Measurements from ENCODE around the gene SPATS2L.

The SPATS2L gene

GRCh38 chr2:200302940-200303727, 3.4 kb upstream of the SPATS2L start:
- Histone ChIP-seq H3K27ac (ENCODE audit: low read depth, low read length) (no peak overlapping the region), H3K9me2 (replicated peaks; ENCODE audit: insufficient read depth, low read length) (no peaks in the 10 kb centered on the region), H2AFZ (ENCODE audit: low read depth, low read length, severe bottlenecking) (no peak overlapping the region)

GRCh38 chr2:200305797-200306195, 697 bp upstream of the SPATS2L start:
- Histone ChIP-seq H3K79me2 (ENCODE audit: insufficient read depth, low read length) (no peaks in the 10 kb centered on the region), H3K9ac (ENCODE audit: low read length) (no peak overlapping the region), H2AFZ (ENCODE audit: low read depth, low read length, severe bottlenecking) (no peak overlapping the region), H3F3A (ENCODE audit: insufficient read depth) (no peaks in the 10 kb centered on the region), H3K9me3 (ENCODE audit: insufficient read depth, low read length) (no peaks in the 10 kb centered on the region), H3K27ac (ENCODE audit: low read depth, low read length) (no peak overlapping the region), H3K4me3 (ENCODE audit: insufficient read depth, low read length, poor library complexity, severe bottlenecking) (no peak overlapping the region), H3K9me2 (replicated peaks; ENCODE audit: insufficient read depth, low read length) (no peaks in the 10 kb centered on the region), H3K36me3 (ENCODE audit: low read length) (no peaks in the 10 kb centered on the region), H4K20me1 (ENCODE audit: low read depth, low read length) (no peaks in the 10 kb centered on the region), H3K27me3 (ENCODE audit: low read length) (no peaks in the 10 kb centered on the region), H3K4me2 (ENCODE audit: low read depth, low read length, poor library complexity, severe bottlenecking) (peak overlapping the region; percentile 23)
- no peak for TF ChIP-seq CTCF (IDR thresholded peaks at IDR 0.05; ENCODE audit: insufficient read depth, low read length, poor library complexity, severe bottlenecking)
- no peak for TF ChIP-seq EZH2phosphoT487 (conservative IDR thresholded peaks at IDR 0.05; ENCODE audit: low read length)

More at GRCh38 chr2:200302940-200303727, 3.4 kb upstream of the SPATS2L start:
- H3K4me2 ChIP-seq (ENCODE audit: low read depth, low read length, poor library complexity, severe bottlenecking) = no peak overlapping the region
- H4K20me1 ChIP-seq (ENCODE audit: low read depth, low read length) = no peaks in the 10 kb centered on the region
- no peaks in the 10 kb centered on the region for H3K27me3 ChIP-seq (ENCODE audit: low read length)
- H3K79me2 ChIP-seq (ENCODE audit: insufficient read depth, low read length) = no peaks in the 10 kb centered on the region
- H3K36me3 ChIP-seq (ENCODE audit: low read length) = no peaks in the 10 kb centered on the region
- H3F3A ChIP-seq (ENCODE audit: insufficient read depth) = no peaks in the 10 kb centered on the region
- H3K9ac ChIP-seq (ENCODE audit: low read length) = no peak overlapping the region
- no peak overlapping the region for H3K4me3 ChIP-seq (ENCODE audit: insufficient read depth, low read length, poor library complexity, severe bottlenecking)
- TF ChIP-seq CTCF (IDR thresholded peaks at IDR 0.05; ENCODE audit: insufficient read depth, low read length, poor library complexity, severe bottlenecking) (no peak), EZH2phosphoT487 (conservative IDR thresholded peaks at IDR 0.05; ENCODE audit: low read length) (no peak)
- no peaks in the 10 kb centered on the region for H3K9me3 ChIP-seq (ENCODE audit: insufficient read depth, low read length)

GRCh38 chr2:200306931-200307723, 634 bp downstream of the SPATS2L start:
- TF ChIP-seq EZH2phosphoT487 (conservative IDR thresholded peaks at IDR 0.05; ENCODE audit: low read length) (no peak), CTCF (IDR thresholded peaks at IDR 0.05; ENCODE audit: insufficient read depth, low read length, poor library complexity, severe bottlenecking) (no peak)
- Histone ChIP-seq H3K4me2 (ENCODE audit: low read depth, low read length, poor library complexity, severe bottlenecking) (no peak overlapping the region), H3K27ac (ENCODE audit: low read depth, low read length) (no peak overlapping the region), H3K9me2 (replicated peaks; ENCODE audit: insufficient read depth, low read length) (no peaks in the 10 kb centered on the region), H3K79me2 (ENCODE audit: insufficient read depth, low read length) (no peaks in the 10 kb centered on the region), H2AFZ (ENCODE audit: low read depth, low read length, severe bottlenecking) (no peak overlapping the region), H3F3A (ENCODE audit: insufficient read depth) (no peaks in the 10 kb centered on the region), H3K27me3 (ENCODE audit: low read length) (no peaks in the 10 kb centered on the region), H3K9ac (ENCODE audit: low read length) (no peak overlapping the region), H3K4me3 (ENCODE audit: insufficient read depth, low read length, poor library complexity, severe bottlenecking) (no peak overlapping the region), H3K36me3 (ENCODE audit: low read length) (no peaks in the 10 kb centered on the region), H4K20me1 (ENCODE audit: low read depth, low read length) (no peaks in the 10 kb centered on the region), H3K9me3 (ENCODE audit: insufficient read depth, low read length) (no peaks in the 10 kb centered on the region)
